GM18505 (cell line): ENCODE measurements around the gene DLG2.

Experiments
- ATAC-seq: cut with Tn5 transposase; IDR thresholded peaks from one replicate; pipeline ENCODE4 v1.9.1; 2021; ENCODE audit not compliant: unreplicated experiment
- POLR2A ChIP-seq: IDR thresholded peaks from 4 replicates; pipeline ENCODE4 v1.6.1; 2011; ENCODE audit warnings: borderline replicate concordance; ENCODE audit not compliant: insufficient read depth, insufficient read length; ENCODE audit errors: extremely low read depth

The DLG2 gene

GRCh38 chr11:84407091-84407490 lies 1220.1 kb downstream of the DLG2 start:
- ATAC-seq, result no peak
- TF ChIP-seq POLR2A, result no peak

GRCh38 chr11:84398017-84398626 lies 1229.0 kb downstream of the DLG2 start:
- no peak for ATAC-seq
- no peak for TF ChIP-seq POLR2A

- no peak for ATAC-seq
- TF ChIP-seq POLR2A, result no peak
These were observed 1230.6 kb downstream of the DLG2 start for GRCh38 chr11:84396521-84396920.

GRCh38 chr11:84390441-84391078 lies 1236.6 kb downstream of the DLG2 start:
- ATAC-seq, result no peak
- no peak for TF ChIP-seq POLR2A

- ATAC-seq, result no peak
- TF ChIP-seq POLR2A, result no peak
These were observed 1237.4 kb downstream of the DLG2 start for GRCh38 chr11:84389696-84390095.

- ATAC-seq, result peak; percentile 79
- no peak for TF ChIP-seq POLR2A
These were observed 1242.4 kb downstream of the DLG2 start for GRCh38 chr11:84384731-84385130.

- no peak for TF ChIP-seq POLR2A
- ATAC-seq, result no peak
These were observed 1243.6 kb downstream of the DLG2 start for GRCh38 chr11:84383576-84383975.

GRCh38 chr11:84381666-84382065 lies 1245.5 kb downstream of the DLG2 start:
- ATAC-seq, result no peak
- no peak for TF ChIP-seq POLR2A

GRCh38 chr11:84372381-84372950 lies 1254.7 kb downstream of the DLG2 start:
- TF ChIP-seq POLR2A, result no peak
- ATAC-seq, result no peak

GRCh38 chr11:84358034-84358433 lies 1269.1 kb downstream of the DLG2 start:
- no peak for TF ChIP-seq POLR2A
- ATAC-seq, result no peak

GRCh38 chr11:84355911-84356310 lies 1271.2 kb downstream of the DLG2 start:
- no peak for ATAC-seq

GRCh38 chr11:84345597-84345996 lies 1281.5 kb downstream of the DLG2 start:
- TF ChIP-seq POLR2A, result no peak
- no peak for ATAC-seq

More at GRCh38 chr11:84355911-84356310, 1271.2 kb downstream of the DLG2 start:
- TF ChIP-seq POLR2A, result no peak

- no peak for TF ChIP-seq POLR2A
- no peak for ATAC-seq
These were observed 1282.1 kb downstream of the DLG2 start for GRCh38 chr11:84345027-84345426.

- no peak for ATAC-seq
- TF ChIP-seq POLR2A, result no peak
These were observed 1287.3 kb downstream of the DLG2 start for GRCh38 chr11:84339796-84340195.

GRCh38 chr11:84333221-84333620 lies 1293.9 kb downstream of the DLG2 start:
- no peak for ATAC-seq
- no peak for TF ChIP-seq POLR2A

- no peak for ATAC-seq
- TF ChIP-seq POLR2A, result no peak
These were observed 1304.9 kb downstream of the DLG2 start for GRCh38 chr11:84322211-84322610.
